ENCODE data around the gene BARX1.

GRCh38 chr9:93994132-93994531 is 39.0 kb upstream of the BARX1 start:
- no peak for TF ChIP-seq CTCF (IDR thresholded peaks at IDR 0.05)
- TF ChIP-seq POLR2A (IDR thresholded peaks at IDR 0.05) = no peak
- no peak for TF ChIP-seq EP300 (IDR thresholded peaks at IDR 0.05)

All from ovary (tissue), 3 donors.